Esophagus (tissue), 2 donors: Measurements from ENCODE around the gene MX1. TPM values are rescaled to one million over a fixed set of nuclear protein-coding genes. Genes with fewer than 3 reads are reported as not detected.

ENCODE experiments used
- H3K27ac ChIP-seq, 2 donors: one replicate each; pipeline ENCODE4 v1.5.1; 2013; ENCODE audit warnings: low read depth in 2 of 2, mild to moderate bottlenecking in 2 of 2, inconsistent platforms in 1 of 2, low read length in 1 of 2, moderate library complexity in 1 of 2
- H3K27me3 ChIP-seq, 2 donors: one replicate each; pipeline ENCODE4 v1.6.1; 2013; ENCODE audit warnings: low read length in 2 of 2, control low read depth in 1 of 2, mild to moderate bottlenecking in 1 of 2; ENCODE audit not compliant: insufficient read depth in 2 of 2, control insufficient read depth in 1 of 2
- H3K36me3 ChIP-seq, 2 donors: one replicate each; pipeline ENCODE4 v1.6.1; 2013; ENCODE audit warnings: low read length in 1 of 2; ENCODE audit not compliant: control insufficient read depth in 2 of 2, insufficient read depth in 2 of 2
- H3K4me1 ChIP-seq, 2 donors: one replicate each; pipeline ENCODE4 v1.6.1; 2013; ENCODE audit warnings: low read length in 1 of 2; ENCODE audit not compliant: control insufficient read depth in 2 of 2, insufficient read depth in 2 of 2
- H3K4me3 ChIP-seq, 2 donors: one replicate each; pipeline ENCODE4 v1.5.1; 2013; ENCODE audit warnings: low read length in 2 of 2, mild to moderate bottlenecking in 2 of 2, low read depth in 1 of 2, moderate library complexity in 1 of 2
- H3K9me3 ChIP-seq, 2 donors: one replicate each; pipeline ENCODE4 v1.6.1; 2013; ENCODE audit warnings: mild to moderate bottlenecking in 2 of 2, low read depth in 1 of 2, low read length in 1 of 2, moderate library complexity in 1 of 2; ENCODE audit not compliant: control insufficient read depth in 2 of 2, insufficient read depth in 1 of 2
- WGBS, 2 donors: extraction: QIAGEN DNeasy Blood & Tissue Kit; methylation state at CpG; one replicate each; pipeline ENCODE4 v1.1.7; 2013; 5-methylcytosine and 5-hydroxymethylcytosine counted together
- polyA plus RNA-seq, 2 donors: library from polyadenylated mRNA; stranded (reverse); fragments of 200-250 nt; gene quantifications; one replicate each; pipeline ENCODE4 v1.2.3, GENCODE V29; 2013
- donor health status: healthy with polysubstance abuse.
- donor health status: Bipolar disorder and iron deficiency.

The MX1 gene
- polyA plus RNA-seq, 2 donors: 17.3 to 25.4 TPM

GRCh38 chr21:41466024-41466820, 40.2 kb downstream of the MX1 start:
- Histone ChIP-seq H3K4me3 (no peak overlapping the region), H3K27me3 (no peaks in the 10 kb centered on the region), H3K36me3 (peaks cover 0 to 7% of the 10 kb centered on the region in 2 donors), H3K9me3 (no peaks in the 10 kb centered on the region), H3K4me1 (peaks cover 0 to 10% of the 10 kb centered on the region in 2 donors), H3K27ac (peak overlapping the region; percentile 15 to 22)
- WGBS, 2 donors: 75% methylated on average over 23 of the region's 23 CpGs

- Histone ChIP-seq H3K36me3 (peaks cover 0 to 15% of the 10 kb centered on the region in 2 donors), H3K4me1 (peaks cover 0 to 10% of the 10 kb centered on the region in 2 donors), H3K9me3 (no peaks in the 10 kb centered on the region), H3K27ac (no peak overlapping the region), H3K4me3 (no peak overlapping the region), H3K27me3 (no peaks in the 10 kb centered on the region)
- WGBS, 2 donors: 50 to 54% methylated on average over 5 of the region's 5 CpGs
Observed at GRCh38 chr21:41470054-41470453, 44.0 kb downstream of the MX1 start.

GRCh38 chr21:41472753-41473548, 46.9 kb downstream of the MX1 start:
- Histone ChIP-seq H3K27me3 (no peaks in the 10 kb centered on the region), H3K4me1 (no peaks in the 10 kb centered on the region), H3K27ac (no peak overlapping the region), H3K4me3 (no peak overlapping the region), H3K9me3 (peaks cover 0 to 2% of the 10 kb centered on the region in 2 donors), H3K36me3 (peaks cover 0 to 14% of the 10 kb centered on the region in 2 donors)
- WGBS, 2 donors: 86% methylated on average over 33 of the region's 33 CpGs

- 78 to 83% methylated on average over 14 to 15 of the region's 15 CpGs for WGBS, 2 donors
Observed at GRCh38 chr21:41475714-41476420, 49.8 kb downstream of the MX1 start.

GRCh38 chr21:41477641-41478318, 51.7 kb downstream of the MX1 start:
- no peaks in the 10 kb centered on the region for H3K27me3 ChIP-seq
- H3K9me3 ChIP-seq: peaks cover 0 to 2% of the 10 kb centered on the region in 2 donors
- WGBS, 2 donors: 27 to 33% methylated on average over 15 of the region's 15 CpGs
- peaks cover 0 to 7% of the 10 kb centered on the region in 2 donors for H3K36me3 ChIP-seq
- H3K27ac ChIP-seq: no peak overlapping the region
- H3K4me3 ChIP-seq: no peak overlapping the region
- H3K4me1 ChIP-seq: no peaks in the 10 kb centered on the region

More at GRCh38 chr21:41475714-41476420, 49.8 kb downstream of the MX1 start:
- no peaks in the 10 kb centered on the region for H3K4me1 ChIP-seq
- H3K36me3 ChIP-seq: peaks cover 0 to 13% of the 10 kb centered on the region in 2 donors
- H3K4me3 ChIP-seq: no peak overlapping the region
- H3K27ac ChIP-seq: no peak overlapping the region
- H3K9me3 ChIP-seq: peaks cover 0 to 2% of the 10 kb centered on the region in 2 donors
- H3K27me3 ChIP-seq: no peaks in the 10 kb centered on the region

DNA sequence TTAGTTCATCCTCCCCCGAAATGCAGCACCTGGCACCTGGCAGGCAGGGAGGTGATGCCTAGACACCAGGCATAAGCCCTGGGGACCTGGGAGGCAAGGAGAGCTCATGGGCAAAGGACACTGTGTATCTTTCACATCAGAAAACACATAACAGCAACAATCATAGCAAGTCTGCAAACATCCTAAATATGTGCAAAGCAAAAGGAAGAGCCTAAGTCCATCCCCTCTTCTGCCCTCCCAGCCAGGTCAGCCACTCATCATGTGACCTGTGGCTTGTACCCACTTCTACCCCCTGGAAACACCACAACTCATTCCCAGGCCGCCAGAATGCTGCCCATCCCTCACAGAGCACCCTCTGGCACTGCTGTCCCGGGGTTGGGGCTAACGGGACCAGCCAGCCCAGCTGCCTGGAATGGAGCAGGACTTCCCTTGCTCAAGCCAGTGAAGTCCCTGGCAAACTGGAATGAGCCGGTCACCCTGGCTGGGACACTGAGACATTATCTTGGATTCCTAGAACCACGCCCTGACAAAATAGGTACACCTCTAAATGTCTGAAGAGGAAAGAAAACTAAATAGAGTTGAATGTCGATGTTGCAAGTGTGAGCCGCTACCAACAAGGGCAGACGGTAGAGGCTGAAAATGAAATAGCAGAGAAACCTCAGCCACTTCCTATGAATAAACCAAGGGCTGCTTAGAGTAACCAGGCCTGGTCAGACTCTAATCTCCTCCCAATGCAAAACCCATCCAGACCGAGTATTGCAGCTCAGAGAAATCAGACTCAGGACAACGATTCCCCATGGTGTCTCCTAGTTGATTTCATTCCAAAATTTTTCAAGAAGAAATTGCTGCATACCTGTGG, 52.5 kb downstream of the MX1 start:
- H3K9me3 ChIP-seq: peaks cover 0 to 2% of the 10 kb centered on the region in 2 donors
- no peak overlapping the region for H3K27ac ChIP-seq
- H3K4me1 ChIP-seq: no peaks in the 10 kb centered on the region
- WGBS, 2 donors: 62 to 75% methylated on average over 11 of the region's 11 CpGs
- no peaks in the 10 kb centered on the region for H3K27me3 ChIP-seq
- peaks cover 0 to 5% of the 10 kb centered on the region in 2 donors for H3K36me3 ChIP-seq
- no peak overlapping the region for H3K4me3 ChIP-seq

- H3K4me1 ChIP-seq: no peaks in the 10 kb centered on the region
- H3K4me3 ChIP-seq: no peak overlapping the region
- peaks cover 0 to 5% of the 10 kb centered on the region in 2 donors for H3K36me3 ChIP-seq
- WGBS, 2 donors: 49 to 60% methylated on average over 8 of the region's 8 CpGs
- H3K27ac ChIP-seq: no peak overlapping the region
- peaks cover 0 to 2% of the 10 kb centered on the region in 2 donors for H3K9me3 ChIP-seq
- H3K27me3 ChIP-seq: no peaks in the 10 kb centered on the region
Observed at GRCh38 chr21:41479686-41480085, 53.6 kb downstream of the MX1 start.

DNA sequence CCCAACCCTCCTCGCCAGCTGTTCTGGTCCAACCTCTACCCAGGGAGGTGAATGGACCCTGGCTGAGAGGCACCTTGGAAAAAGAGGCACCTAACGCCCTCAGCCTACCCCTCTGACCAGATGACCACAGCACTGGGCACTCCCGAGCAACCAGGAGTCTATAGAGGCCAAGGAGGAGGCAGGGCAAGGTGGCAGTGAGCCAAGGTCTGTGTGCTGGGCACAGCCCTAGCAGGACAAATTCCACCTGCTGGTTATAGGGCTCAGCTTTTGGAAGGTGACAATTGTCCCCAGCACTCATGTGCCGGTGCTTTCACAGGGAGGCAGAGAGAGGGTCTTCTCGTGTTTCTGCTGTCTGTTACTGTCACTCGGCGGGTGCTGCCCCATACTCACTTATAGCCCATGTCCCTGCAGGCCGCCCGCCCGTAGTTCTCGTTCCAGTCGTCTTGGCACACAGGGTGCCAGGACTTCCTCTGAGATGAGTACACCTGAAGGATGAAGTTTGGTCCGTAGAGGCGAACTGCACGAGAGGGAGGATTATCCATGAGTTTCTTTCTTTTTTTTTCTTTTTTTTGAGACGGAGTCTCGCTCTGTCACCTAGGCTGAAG, 54.1 kb downstream of the MX1 start:
- Histone ChIP-seq H3K9me3 (peaks cover 0 to 2% of the 10 kb centered on the region in 2 donors), H3K4me3 (no peak overlapping the region), H3K27me3 (no peaks in the 10 kb centered on the region), H3K27ac (no peak overlapping the region), H3K4me1 (no peaks in the 10 kb centered on the region), H3K36me3 (peaks cover 0 to 5% of the 10 kb centered on the region in 2 donors)
- WGBS, 2 donors: 78 to 83% methylated on average over 17 of the region's 17 CpGs
